PC-3 (cell line): Measurements from ENCODE around the gene ERBB2. TPM values are rescaled to one million over a fixed set of nuclear protein-coding genes. Genes with fewer than 3 reads are reported as not detected.

Experiments used
- ATAC-seq: fragments of 200-7000 bp; cut with Tn5 transposase; 2 replicates; pipeline ENCODE4 v1.9.1; 2020; ENCODE audit warnings: mild to moderate bottlenecking, moderate library complexity
- BruUV-seq: library from RNA; stranded (reverse); fragments of 400-500 nt; replicated peaks from 2 replicates; lab custom pipeline; 2021; lab: Mats Ljungman, UMichigan
- CTCF ChIA-PET: fragments of 300-600 bp; sonication (Branson Sonifier 250); formaldehyde crosslinking; loops from one replicate; lab custom pipeline; 2022; ENCODE audit warnings: antibody characterized with exemption; lab: Charles Lee
- POLR2A ChIA-PET: fragments of 300-600 bp; sonication (Branson Sonifier 250); formaldehyde crosslinking; loops from one replicate; lab custom pipeline; 2022; ENCODE audit warnings: antibody characterized with exemption; ENCODE audit not compliant: unreplicated experiment; lab: Charles Lee
- DNase-seq: peaks from one replicate; pipeline ENCODE4 v3.0.0-alpha.2; 2015
- H2AFZ ChIP-seq: fragments of 300-600 bp; sonication (generic); 2 replicates; pipeline ENCODE4 v1.6.0; 2016; ENCODE audit warnings: antibody characterized with exemption, low read length
- H3F3A ChIP-seq: fragments of 300-600 bp; sonication (generic); one replicate; pipeline ENCODE4 v1.6.0; 2017; ENCODE audit warnings: antibody characterized with exemption, low read length, control low read depth, mild to moderate bottlenecking; ENCODE audit not compliant: unreplicated experiment
- H3K27ac ChIP-seq: fragments of 300-600 bp; sonication (generic); 2 replicates; pipeline ENCODE4 v1.5.1; 2016; ENCODE audit warnings: mild to moderate bottlenecking, low read length
- H3K27me3 ChIP-seq: fragments of 300-600 bp; sonication (generic); 2 replicates; pipeline ENCODE4 v1.6.1; 2016; ENCODE audit warnings: low read length, mixed read lengths
- H3K36me3 ChIP-seq: fragments of 300-600 bp; sonication (generic); 2 replicates; pipeline ENCODE4 v1.6.1; 2016; ENCODE audit warnings: low read depth, mixed run types, low read length, mixed read lengths
- H3K4me1 ChIP-seq: fragments of 300-600 bp; sonication (generic); 2 replicates; pipeline ENCODE4 v1.5.1; 2016; ENCODE audit warnings: low read length; ENCODE audit not compliant: insufficient read depth
- H3K4me2 ChIP-seq: fragments of 300-600 bp; sonication (generic); 2 replicates; pipeline ENCODE4 v1.6.0; 2016; ENCODE audit warnings: low read length
- H3K4me3 ChIP-seq: fragments of 300-600 bp; sonication (generic); 2 replicates; pipeline ENCODE4 v1.5.1; 2016; ENCODE audit warnings: mild to moderate bottlenecking, low read length, mixed read lengths
- H3K79me2 ChIP-seq: fragments of 300-600 bp; sonication (generic); 2 replicates; pipeline ENCODE4 v1.6.1; 2017; ENCODE audit warnings: low read length, mixed read lengths
- H3K9ac ChIP-seq: fragments of 300-600 bp; sonication (generic); 2 replicates; pipeline ENCODE4 v1.6.0; 2016; ENCODE audit warnings: mild to moderate bottlenecking, low read length
- H3K9me2 ChIP-seq: fragments of 300-600 bp; sonication (generic); replicated peaks from 2 replicates; pipeline ENCODE4 v1.6.1; 2016; ENCODE audit warnings: mixed run types, low read length, mixed read lengths
- H3K9me3 ChIP-seq: fragments of 300-600 bp; sonication (generic); 2 replicates; pipeline ENCODE4 v1.6.1; 2016; ENCODE audit warnings: low read length, mixed read lengths
- H4K20me1 ChIP-seq: fragments of 300-600 bp; sonication (generic); 2 replicates; pipeline ENCODE4 v1.6.1; 2016; ENCODE audit warnings: low read length, mixed read lengths
- EZH2 ChIP-seq: fragments of 300-600 bp; sonication (generic); IDR thresholded peaks from one replicate; pipeline ENCODE4 v1.6.1; 2017; ENCODE audit warnings: antibody characterized with exemption, mild to moderate bottlenecking, low read length; ENCODE audit not compliant: unreplicated experiment
- EZH2phosphoT487 ChIP-seq: fragments of 300-600 bp; sonication (generic); IDR thresholded peaks from 2 replicates; pipeline ENCODE4 v1.6.1; 2018; ENCODE audit warnings: mild to moderate bottlenecking, antibody characterized with exemption, low read length, borderline replicate concordance
- intact Hi-C: fragments of 100-400 bp; cut with micrococcal nuclease; formaldehyde crosslinking; loops from 2 replicates; pipeline ENCODE4 v1.9.0; 2023
- total RNA-seq: library from RNA; depleted of rRNA; stranded (reverse); fragments of >200 nt; gene quantifications from 2 replicates; pipeline ENCODE4 v1.2.3, GENCODE V29; 2014
- TF ChIP-seq, protein P1 (sequence below): fragments of 300-600 bp; sonication (generic); conservative IDR thresholded peaks from 2 replicates; pipeline ENCODE4 v1.5.1; 2017; ENCODE audit warnings: antibody characterized with exemption, low read depth, mild to moderate bottlenecking, low read length

Gene ERBB2
- total RNA-seq, 1 experiment from 2014 or later: 36.2 TPM

GRCh38 chr17:39750131-39751015 is 50.5 kb downstream of the ERBB2 start:
- POLR2A ChIA-PET: no interaction called here
- H3F3A ChIP-seq: no peaks in the 10 kb centered on the region
- no peaks in the 10 kb centered on the region for H4K20me1 ChIP-seq
- intact Hi-C loops: loop anchor here (5.0 kb wide), 1 partner anchor 128 kb away; no protein-coding TSS in a partner anchor
- H3K36me3 ChIP-seq: no peaks in the 10 kb centered on the region
- H3K9ac ChIP-seq: no peak overlapping the region
- H3K27me3 ChIP-seq: no peaks in the 10 kb centered on the region
- H2AFZ ChIP-seq: no peak overlapping the region
- no peaks in the 10 kb centered on the region for H3K79me2 ChIP-seq
- H3K4me2 ChIP-seq: no peak overlapping the region
- H3K4me3 ChIP-seq: no peak overlapping the region
- no peak overlapping the region for H3K27ac ChIP-seq
- DNase-seq: no peak
- CTCF ChIA-PET: no interaction called here
- TF ChIP-seq EZH2: no peak
- no peak for TF ChIP-seq EZH2phosphoT487
- TF ChIP-seq, protein P1, sequence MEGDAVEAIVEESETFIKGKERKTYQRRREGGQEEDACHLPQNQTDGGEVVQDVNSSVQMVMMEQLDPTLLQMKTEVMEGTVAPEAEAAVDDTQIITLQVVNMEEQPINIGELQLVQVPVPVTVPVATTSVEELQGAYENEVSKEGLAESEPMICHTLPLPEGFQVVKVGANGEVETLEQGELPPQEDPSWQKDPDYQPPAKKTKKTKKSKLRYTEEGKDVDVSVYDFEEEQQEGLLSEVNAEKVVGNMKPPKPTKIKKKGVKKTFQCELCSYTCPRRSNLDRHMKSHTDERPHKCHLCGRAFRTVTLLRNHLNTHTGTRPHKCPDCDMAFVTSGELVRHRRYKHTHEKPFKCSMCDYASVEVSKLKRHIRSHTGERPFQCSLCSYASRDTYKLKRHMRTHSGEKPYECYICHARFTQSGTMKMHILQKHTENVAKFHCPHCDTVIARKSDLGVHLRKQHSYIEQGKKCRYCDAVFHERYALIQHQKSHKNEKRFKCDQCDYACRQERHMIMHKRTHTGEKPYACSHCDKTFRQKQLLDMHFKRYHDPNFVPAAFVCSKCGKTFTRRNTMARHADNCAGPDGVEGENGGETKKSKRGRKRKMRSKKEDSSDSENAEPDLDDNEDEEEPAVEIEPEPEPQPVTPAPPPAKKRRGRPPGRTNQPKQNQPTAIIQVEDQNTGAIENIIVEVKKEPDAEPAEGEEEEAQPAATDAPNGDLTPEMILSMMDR: no peak
- peaks cover 6% of the 10 kb centered on the region; the same call in 1 of the 2 replicates for H3K4me1 ChIP-seq
- BruUV-seq: no TSS peak
- ATAC-seq: no peak
- no peaks in the 10 kb centered on the region for H3K9me2 ChIP-seq
- no peaks in the 10 kb centered on the region for H3K9me3 ChIP-seq

- Histone ChIP-seq H3K79me2 (no peaks in the 10 kb centered on the region), H3K27ac (no peak overlapping the region), H3K4me1 (peaks cover 6% of the 10 kb centered on the region; the same call in 1 of the 2 replicates), H3K4me2 (no peak overlapping the region), H3K4me3 (no peak overlapping the region), H3K9ac (no peak overlapping the region), H3K36me3 (no peaks in the 10 kb centered on the region), H4K20me1 (no peaks in the 10 kb centered on the region), H3K27me3 (no peaks in the 10 kb centered on the region), H3K9me3 (no peaks in the 10 kb centered on the region), H3F3A (no peaks in the 10 kb centered on the region), H3K9me2 (no peaks in the 10 kb centered on the region), H2AFZ (no peak overlapping the region)
- CTCF ChIA-PET: no interaction called here
- POLR2A ChIA-PET: no interaction called here
- TF ChIP-seq, protein P1: no peak
- TF ChIP-seq EZH2phosphoT487 (no peak), EZH2 (no peak)
- no peak for ATAC-seq
- intact Hi-C loops: loop anchor here (5.0 kb wide), 1 partner anchor 129 kb away; no protein-coding TSS in a partner anchor
- no peak for DNase-seq
- no TSS peak for BruUV-seq
Measured at GRCh38 chr17:39751016-39751543, 51.2 kb downstream of the ERBB2 start.

DNA sequence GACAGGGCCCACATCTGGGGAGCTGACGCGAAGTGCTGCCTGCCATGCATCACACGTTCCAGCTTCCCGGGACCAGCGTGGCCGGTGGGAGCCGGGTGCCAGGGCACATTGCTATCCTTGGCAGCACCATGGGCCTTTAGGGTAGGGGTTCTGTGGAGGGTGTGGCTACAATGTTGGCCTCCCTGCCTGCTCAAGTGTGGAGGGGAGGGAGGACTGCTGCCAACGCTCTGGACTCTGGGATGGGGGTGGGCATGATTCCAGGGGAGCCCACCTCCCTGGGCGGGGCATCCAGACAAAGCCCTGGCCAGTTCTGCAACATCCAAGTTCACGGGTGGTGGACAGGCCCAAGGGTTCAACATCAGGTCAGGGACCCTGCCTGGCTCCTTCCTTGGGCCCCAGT is 51.8 kb downstream of the ERBB2 start:
- H3K27me3 ChIP-seq: no peaks in the 10 kb centered on the region
- TF ChIP-seq EZH2phosphoT487: no peak
- TF ChIP-seq, protein P1: no peak
- TF ChIP-seq EZH2: no peak
- no peaks in the 10 kb centered on the region for H3F3A ChIP-seq
- intact Hi-C loops: loop anchor here (5.0 kb wide), 1 partner anchor 129 kb away; no protein-coding TSS in a partner anchor
- ATAC-seq (no peak), DNase-seq (no peak)
- no peaks in the 10 kb centered on the region for H3K36me3 ChIP-seq
- H3K4me2 ChIP-seq: no peak overlapping the region
- H3K27ac ChIP-seq: no peak overlapping the region
- ChIA-PET POLR2A (no interaction called here), CTCF (no interaction called here)
- H3K4me1 ChIP-seq: peaks cover 6% of the 10 kb centered on the region; the same call in 1 of the 2 replicates
- no TSS peak for BruUV-seq
- H3K9ac ChIP-seq: no peak overlapping the region
- no peaks in the 10 kb centered on the region for H4K20me1 ChIP-seq
- H3K9me2 ChIP-seq: no peaks in the 10 kb centered on the region
- no peak overlapping the region for H3K4me3 ChIP-seq
- no peak overlapping the region for H2AFZ ChIP-seq
- no peaks in the 10 kb centered on the region for H3K79me2 ChIP-seq
- H3K9me3 ChIP-seq: no peaks in the 10 kb centered on the region
